A549 (cell line): ENCODE data around the gene MSL3B.

ENCODE experiments used
- CBX8 ChIP-seq: fragments of 200-600 bp; sonication (generic); IDR thresholded peaks from 2 replicates; pipeline ENCODE4 v1.6.1; 2016
- CHD4 ChIP-seq: fragments of 200-600 bp; sonication (generic); IDR thresholded peaks from 2 replicates; pipeline ENCODE4 v1.6.1; 2016; ENCODE audit warnings: antibody characterized with exemption, mild to moderate bottlenecking, borderline replicate concordance
- GATA3 ChIP-seq: IDR thresholded peaks from 2 replicates; pipeline ENCODE4 v1.6.1; 2012; ENCODE audit warnings: borderline replicate concordance
- KDM1A ChIP-seq: fragments of 200-600 bp; sonication (generic); IDR thresholded peaks from 2 replicates; pipeline ENCODE4 v1.6.1; 2016; ENCODE audit warnings: low read depth, mild to moderate bottlenecking
- MAFK ChIP-seq: fragments of 450-650 bp; IDR thresholded peaks from 2 replicates; pipeline ENCODE4 v1.6.1; 2014; ENCODE audit not compliant: partially characterized antibody
- MAX ChIP-seq: IDR thresholded peaks from 2 replicates; pipeline ENCODE4 v1.6.1; 2012
- MAZ ChIP-seq: fragments of 150-350 bp; IDR thresholded peaks from 2 replicates; pipeline ENCODE4 v1.6.1; 2014; ENCODE audit warnings: antibody characterized with exemption, low read depth, low read length, borderline replicate concordance
- NPAS2 ChIP-seq: fragments of 250-450 bp; sonication (Bioruptor Pico); IDR thresholded peaks from 2 replicates; pipeline ENCODE4 v1.8.0; 2022; ENCODE audit warnings: mild to moderate bottlenecking, moderate library complexity, borderline replicate concordance
- POLR2A ChIP-seq: IDR thresholded peaks from 2 replicates; pipeline ENCODE4 v1.6.1; 2012; ENCODE audit warnings: mild to moderate bottlenecking, low read length
- RNF2 ChIP-seq: fragments of 200-600 bp; sonication (generic); IDR thresholded peaks from 2 replicates; pipeline ENCODE4 v1.6.1; 2016; ENCODE audit warnings: low read depth, mild to moderate bottlenecking, antibody characterized with exemption, moderate library complexity, borderline replicate concordance
- SMC3 ChIP-seq: fragments of >200 bp; sonication (Bioruptor Twin); formaldehyde crosslinking; IDR thresholded peaks from 3 replicates; pipeline ENCODE4 v1.6.1; 2018; ENCODE audit warnings: inconsistent platforms
- TF ChIP-seq, protein P1 (sequence below): fragments of >200 bp; sonication (Bioruptor Twin); formaldehyde crosslinking; IDR thresholded peaks from 3 replicates; pipeline ENCODE4 v1.5.1; 2016
- TF ChIP-seq, protein P2 (sequence below): fragments of >200 bp; sonication (Bioruptor Twin); formaldehyde crosslinking; IDR thresholded peaks from 2 replicates; pipeline ENCODE4 v1.6.1; 2016
- TF ChIP-seq, protein P3 (sequence below): fragments of 450-650 bp; IDR thresholded peaks from 2 replicates; pipeline ENCODE4 v1.6.1; 2014; ENCODE audit warnings: antibody characterized with exemption

DNA sequence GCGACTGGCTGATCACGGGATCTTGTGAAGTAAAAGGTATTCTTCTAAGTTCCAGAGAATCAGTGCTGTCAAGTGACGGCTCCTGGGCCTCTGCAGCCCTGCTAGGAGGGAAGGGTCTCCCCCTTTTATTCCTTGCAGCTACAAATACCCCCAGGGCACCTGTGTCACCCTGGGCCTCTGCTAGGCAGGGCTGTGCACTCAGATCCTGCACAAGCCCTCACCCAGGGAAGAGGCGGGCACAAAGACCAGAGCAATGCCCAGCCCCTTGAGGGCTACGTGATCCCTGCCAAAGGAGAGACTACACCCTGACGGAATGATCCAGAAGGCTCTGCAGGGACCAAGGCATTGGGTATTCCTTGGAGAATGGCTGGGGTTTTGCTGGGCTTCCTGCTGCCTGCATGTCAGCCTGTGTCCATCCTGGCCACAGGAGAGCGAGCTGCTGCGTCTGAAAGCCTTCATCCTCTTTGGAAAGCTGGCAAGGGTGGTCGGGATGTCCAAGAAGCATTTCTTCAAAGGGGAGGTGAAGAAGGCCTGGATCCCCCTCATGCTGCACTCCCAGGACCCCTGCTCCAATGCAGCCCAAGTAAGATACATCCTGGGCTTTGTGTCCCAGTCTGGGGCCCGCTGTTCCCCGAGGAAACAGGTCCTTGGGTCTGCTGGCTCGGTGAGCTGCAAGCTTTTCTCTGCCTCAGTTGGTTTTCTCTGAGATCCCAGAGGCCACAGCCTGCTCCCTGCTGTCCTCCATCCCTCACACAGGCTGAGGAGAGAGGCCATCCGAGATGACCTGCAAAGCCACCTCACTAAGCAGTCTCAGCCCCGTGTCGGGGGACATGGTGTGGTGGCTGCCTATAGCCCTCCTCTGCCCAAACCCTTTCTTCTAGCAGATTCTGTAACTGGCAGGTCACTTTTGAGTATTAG, 38.7 kb downstream of the MSL3B start:
- TF ChIP-seq MAFK (no peak), MAZ (no peak), GATA3 (no peak), POLR2A (no peak), SMC3 (no peak), KDM1A (no peak), RNF2 (no peak), CBX8 (no peak), MAX (no peak), CHD4 (no peak), NPAS2 (CRISPR knock-in tag) (no peak)
- TF ChIP-seq, protein P1, sequence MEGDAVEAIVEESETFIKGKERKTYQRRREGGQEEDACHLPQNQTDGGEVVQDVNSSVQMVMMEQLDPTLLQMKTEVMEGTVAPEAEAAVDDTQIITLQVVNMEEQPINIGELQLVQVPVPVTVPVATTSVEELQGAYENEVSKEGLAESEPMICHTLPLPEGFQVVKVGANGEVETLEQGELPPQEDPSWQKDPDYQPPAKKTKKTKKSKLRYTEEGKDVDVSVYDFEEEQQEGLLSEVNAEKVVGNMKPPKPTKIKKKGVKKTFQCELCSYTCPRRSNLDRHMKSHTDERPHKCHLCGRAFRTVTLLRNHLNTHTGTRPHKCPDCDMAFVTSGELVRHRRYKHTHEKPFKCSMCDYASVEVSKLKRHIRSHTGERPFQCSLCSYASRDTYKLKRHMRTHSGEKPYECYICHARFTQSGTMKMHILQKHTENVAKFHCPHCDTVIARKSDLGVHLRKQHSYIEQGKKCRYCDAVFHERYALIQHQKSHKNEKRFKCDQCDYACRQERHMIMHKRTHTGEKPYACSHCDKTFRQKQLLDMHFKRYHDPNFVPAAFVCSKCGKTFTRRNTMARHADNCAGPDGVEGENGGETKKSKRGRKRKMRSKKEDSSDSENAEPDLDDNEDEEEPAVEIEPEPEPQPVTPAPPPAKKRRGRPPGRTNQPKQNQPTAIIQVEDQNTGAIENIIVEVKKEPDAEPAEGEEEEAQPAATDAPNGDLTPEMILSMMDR: no peak
- TF ChIP-seq, protein P2, sequence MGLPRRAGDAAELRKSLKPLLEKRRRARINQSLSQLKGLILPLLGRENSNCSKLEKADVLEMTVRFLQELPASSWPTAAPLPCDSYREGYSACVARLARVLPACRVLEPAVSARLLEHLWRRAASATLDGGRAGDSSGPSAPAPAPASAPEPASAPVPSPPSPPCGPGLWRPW: no peak
- TF ChIP-seq, protein P3, sequence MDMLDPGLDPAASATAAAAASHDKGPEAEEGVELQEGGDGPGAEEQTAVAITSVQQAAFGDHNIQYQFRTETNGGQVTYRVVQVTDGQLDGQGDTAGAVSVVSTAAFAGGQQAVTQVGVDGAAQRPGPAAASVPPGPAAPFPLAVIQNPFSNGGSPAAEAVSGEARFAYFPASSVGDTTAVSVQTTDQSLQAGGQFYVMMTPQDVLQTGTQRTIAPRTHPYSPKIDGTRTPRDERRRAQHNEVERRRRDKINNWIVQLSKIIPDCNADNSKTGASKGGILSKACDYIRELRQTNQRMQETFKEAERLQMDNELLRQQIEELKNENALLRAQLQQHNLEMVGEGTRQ: no peak
